A673 (cell line): ENCODE measurements around the gene EFNA2.

ENCODE experiments used
- EZH2 ChIP-seq: fragments of 200-600 bp; sonication (generic); IDR thresholded peaks from 2 replicates; pipeline ENCODE4 v1.6.1; 2017; ENCODE audit warnings: borderline replicate concordance, low read depth, mild to moderate bottlenecking, mixed read lengths, antibody characterized with exemption, low read length; ENCODE audit not compliant: poor library complexity, severe bottlenecking
- TF ChIP-seq, protein P1 (sequence below): fragments of 300-800, 200-600 bp; sonication (generic); conservative IDR thresholded peaks from 2 replicates; pipeline ENCODE4 v1.5.1; 2017; ENCODE audit warnings: low read depth, mild to moderate bottlenecking, antibody characterized with exemption, low read length, moderate library complexity, mixed read lengths

DNA sequence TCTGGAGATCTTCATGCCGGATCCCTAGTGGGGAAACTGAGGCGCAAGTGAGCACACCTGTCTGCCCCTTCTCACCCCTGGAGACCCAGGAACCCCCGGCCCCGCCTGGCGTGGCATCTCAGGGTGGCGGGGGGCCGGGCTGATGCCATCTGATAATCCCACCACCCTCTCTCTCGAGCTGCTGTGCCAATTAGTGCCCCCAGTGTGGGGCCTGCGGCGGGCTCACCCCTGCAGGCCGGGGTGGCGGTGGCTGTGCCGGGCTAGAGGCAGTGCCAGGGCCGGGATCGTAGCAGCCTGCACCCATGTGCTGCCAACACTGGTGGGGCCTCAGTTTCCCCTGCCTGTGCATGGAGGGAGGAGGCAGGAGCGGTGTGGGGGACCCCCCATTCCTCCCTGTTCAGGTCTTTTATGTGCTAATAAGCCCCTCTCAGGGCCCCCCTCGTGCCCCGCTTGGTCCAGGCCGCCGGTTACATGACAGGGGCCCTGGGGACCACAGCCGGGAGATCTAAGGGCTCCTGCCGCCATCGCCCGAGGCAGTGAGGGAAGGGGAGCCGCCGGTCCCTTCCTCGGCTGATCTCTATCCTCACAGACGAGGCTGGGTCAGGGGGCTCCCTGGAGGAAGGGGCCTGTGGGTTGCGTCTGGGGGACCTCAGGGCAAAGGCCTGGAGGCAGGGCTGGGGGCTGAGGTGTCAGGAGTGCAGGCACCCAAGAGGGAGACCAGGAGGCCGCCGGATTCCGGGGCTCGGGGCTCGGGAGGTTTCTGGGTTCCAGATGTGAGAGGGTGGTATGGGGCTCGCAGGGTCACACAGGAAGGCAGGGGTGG, 8.3 kb downstream of the EFNA2 start:
- TF ChIP-seq, protein P1, sequence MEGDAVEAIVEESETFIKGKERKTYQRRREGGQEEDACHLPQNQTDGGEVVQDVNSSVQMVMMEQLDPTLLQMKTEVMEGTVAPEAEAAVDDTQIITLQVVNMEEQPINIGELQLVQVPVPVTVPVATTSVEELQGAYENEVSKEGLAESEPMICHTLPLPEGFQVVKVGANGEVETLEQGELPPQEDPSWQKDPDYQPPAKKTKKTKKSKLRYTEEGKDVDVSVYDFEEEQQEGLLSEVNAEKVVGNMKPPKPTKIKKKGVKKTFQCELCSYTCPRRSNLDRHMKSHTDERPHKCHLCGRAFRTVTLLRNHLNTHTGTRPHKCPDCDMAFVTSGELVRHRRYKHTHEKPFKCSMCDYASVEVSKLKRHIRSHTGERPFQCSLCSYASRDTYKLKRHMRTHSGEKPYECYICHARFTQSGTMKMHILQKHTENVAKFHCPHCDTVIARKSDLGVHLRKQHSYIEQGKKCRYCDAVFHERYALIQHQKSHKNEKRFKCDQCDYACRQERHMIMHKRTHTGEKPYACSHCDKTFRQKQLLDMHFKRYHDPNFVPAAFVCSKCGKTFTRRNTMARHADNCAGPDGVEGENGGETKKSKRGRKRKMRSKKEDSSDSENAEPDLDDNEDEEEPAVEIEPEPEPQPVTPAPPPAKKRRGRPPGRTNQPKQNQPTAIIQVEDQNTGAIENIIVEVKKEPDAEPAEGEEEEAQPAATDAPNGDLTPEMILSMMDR, result no peak
- no peak for TF ChIP-seq EZH2
